Measurements from ENCODE around the gene ABLIM2. TPM values are rescaled to one million over a fixed set of nuclear protein-coding genes. Genes with fewer than 3 reads are reported as not detected.

The ABLIM2 gene
- total RNA-seq, 1 donor from 2014 or later: 3.6 TPM

- ATAC-seq (no peak), DNase-seq (ENCODE audit: low spot score) (no peak)
Measured at GRCh38 chr4:7995135-7995534, 163.5 kb downstream of the ABLIM2 start.

- no peak for ATAC-seq
- no peak for DNase-seq (ENCODE audit: low spot score)
Measured at GRCh38 chr4:7993671-7994070, 164.9 kb downstream of the ABLIM2 start.

- DNase-seq (ENCODE audit: low spot score) (no peak), ATAC-seq (no peak)
Measured at GRCh38 chr4:7992846-7993245, 165.8 kb downstream of the ABLIM2 start.

GRCh38 chr4:7990807-7991459 lies 167.7 kb downstream of the ABLIM2 start:
- DNase-seq (ENCODE audit: low spot score) (no peak), ATAC-seq (no peak)

- no peak for ATAC-seq
- DNase-seq (ENCODE audit: low spot score): no peak
Measured at GRCh38 chr4:7989654-7990053, 169.0 kb downstream of the ABLIM2 start.

- no peak for DNase-seq (ENCODE audit: low spot score)
- no peak for ATAC-seq
Measured at GRCh38 chr4:7988437-7988836, 170.2 kb downstream of the ABLIM2 start.

- peak; percentile 92 for ATAC-seq
- DNase-seq (ENCODE audit: low spot score): peak; percentile 72
Measured at GRCh38 chr4:7987148-7987989, 171.2 kb downstream of the ABLIM2 start.

GRCh38 chr4:7985891-7986441 lies 172.6 kb downstream of the ABLIM2 start:
- ATAC-seq (peak; percentile 53), DNase-seq (ENCODE audit: low spot score) (no peak)

- ATAC-seq (no peak), DNase-seq (ENCODE audit: low spot score) (no peak)
Measured at GRCh38 chr4:7985072-7985471, 173.5 kb downstream of the ABLIM2 start.

- ATAC-seq (no peak), DNase-seq (ENCODE audit: low spot score) (no peak)
Measured at GRCh38 chr4:7984286-7984925, 174.2 kb downstream of the ABLIM2 start.

- no peak for DNase-seq (ENCODE audit: low spot score)
- ATAC-seq: no peak
Measured at GRCh38 chr4:7983296-7983695, 175.3 kb downstream of the ABLIM2 start.

- no peak for ATAC-seq
- no peak for DNase-seq (ENCODE audit: low spot score)
Measured at GRCh38 chr4:7981738-7982394, 176.7 kb downstream of the ABLIM2 start.

- ATAC-seq: no peak
- no peak for DNase-seq (ENCODE audit: low spot score)
Measured at GRCh38 chr4:7980036-7980435, 178.6 kb downstream of the ABLIM2 start.

GRCh38 chr4:7979652-7979968 lies 179.0 kb downstream of the ABLIM2 start:
- DNase-seq (ENCODE audit: low spot score) (no peak), ATAC-seq (no peak)

GRCh38 chr4:7978907-7979651 lies 179.5 kb downstream of the ABLIM2 start:
- no peak for ATAC-seq
- DNase-seq (ENCODE audit: low spot score): no peak

- no peak for ATAC-seq
- DNase-seq (ENCODE audit: low spot score): no peak
Measured at GRCh38 chr4:7978489-7978888, 180.1 kb downstream of the ABLIM2 start.

- DNase-seq (ENCODE audit: low spot score) (no peak), ATAC-seq (no peak)
Measured at GRCh38 chr4:7976634-7977033, 182.0 kb downstream of the ABLIM2 start.

- no peak for DNase-seq (ENCODE audit: low spot score)
- ATAC-seq: no peak
Measured at GRCh38 chr4:7976025-7976424, 182.6 kb downstream of the ABLIM2 start.

GRCh38 chr4:7974425-7974824 lies 184.2 kb downstream of the ABLIM2 start:
- DNase-seq (ENCODE audit: low spot score): no peak

GRCh38 chr4:7973545-7973981 lies 185.1 kb downstream of the ABLIM2 start:
- ATAC-seq (no peak), DNase-seq (ENCODE audit: low spot score) (no peak)

More at GRCh38 chr4:7974425-7974824, 184.2 kb downstream of the ABLIM2 start:
- no peak for ATAC-seq
